ENCODE measurements around the gene ITPKB.

Gene ITPKB

DNA sequence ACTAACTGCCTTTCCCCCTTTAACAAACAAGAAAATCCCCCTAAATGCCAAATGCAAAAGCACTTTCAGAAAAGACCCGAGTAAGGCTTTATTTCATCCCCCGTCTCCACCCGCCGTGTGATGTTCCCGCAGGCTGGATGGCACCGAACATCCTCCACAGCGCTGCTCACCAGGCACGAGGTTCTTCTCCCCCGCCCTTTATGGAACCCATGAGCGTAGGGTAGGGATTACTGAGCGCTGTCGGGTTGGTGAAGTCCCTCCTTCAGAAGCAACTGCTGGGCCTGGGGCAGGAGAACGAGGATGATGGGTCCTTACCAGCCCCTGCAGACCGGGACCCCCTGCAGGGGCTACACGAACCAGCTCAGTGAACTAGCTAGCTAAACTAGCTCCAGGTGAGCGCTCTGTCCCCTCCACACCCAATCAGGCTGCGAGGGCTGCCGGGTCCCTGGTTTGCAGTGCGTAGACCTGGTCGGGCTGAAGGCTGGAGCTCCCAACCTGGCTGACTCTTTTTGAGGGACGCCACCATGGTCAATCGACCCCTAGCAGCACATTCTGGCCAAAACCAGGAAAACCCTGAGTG, 80.4 kb downstream of the ITPKB start:
- H3K4me3 ChIP-seq (ENCODE audit: low read length in 2 of 2): no peak overlapping the region
- peak overlapping the region; percentile 32 for H4K91ac ChIP-seq (ENCODE audit: low read depth, low read length, poor library complexity)
- H3K4me1 ChIP-seq (ENCODE audit: control insufficient read depth in 2 of 2, insufficient read depth in 1 of 2, low read depth in 1 of 2, low read length in 2 of 2): peaks cover 64 to 68% of the 10 kb centered on the region in 2 donors
- peak overlapping the region; percentile 15 for H3K4ac ChIP-seq (ENCODE audit: low read length)
- peak overlapping the region; percentile 4 for H2BK5ac ChIP-seq (ENCODE audit: low read length)
- peak overlapping the region; percentile 90 for H2BK15ac ChIP-seq (ENCODE audit: low read length)
- DNase-seq (ENCODE audit: low spot score): no peak
- no peaks in the 10 kb centered on the region for H3K27me3 ChIP-seq (ENCODE audit: control insufficient read depth in 3 of 3, insufficient read depth in 3 of 3, low read depth in 1 of 3, low read length in 3 of 3)
- no peak overlapping the region for H3K4me2 ChIP-seq (ENCODE audit: insufficient read depth, low read length, poor library complexity, severe bottlenecking)
- no peak overlapping the region for H2AFZ ChIP-seq (ENCODE audit: low read length)
- no peak overlapping the region for H4K8ac ChIP-seq (ENCODE audit: low read depth, low read length)
- H3K9me3 ChIP-seq (replicated peaks in 1 of 2; ENCODE audit: control insufficient read depth in 2 of 2, insufficient read depth in 1 of 2, low read depth in 1 of 2, low read length in 2 of 2): no peaks in the 10 kb centered on the region
- no peak overlapping the region for H3K9ac ChIP-seq (ENCODE audit: low read depth, low read length, poor library complexity)
- H3K36me3 ChIP-seq (replicated peaks in 1 of 2; ENCODE audit: control insufficient read depth in 2 of 2, insufficient read depth in 2 of 2, low read length in 2 of 2): no peaks in the 10 kb centered on the region
- H2AK5ac ChIP-seq (ENCODE audit: low read depth, low read length): peak overlapping the region; percentile 93
- no peaks in the 10 kb centered on the region for H3K79me1 ChIP-seq (ENCODE audit: low read depth, low read length)
- H3K18ac ChIP-seq (ENCODE audit: low read length): peak overlapping the region; percentile 90
- H3K27ac ChIP-seq (replicated peaks; ENCODE audit: low read length): no peak overlapping the region
- no peak overlapping the region for H3K23ac ChIP-seq (ENCODE audit: low read depth, low read length, poor library complexity)
- peak overlapping the region; percentile 59 for H2BK12ac ChIP-seq (ENCODE audit: low read length)
- WGBS, 2 donors (ENCODE audit: extremely low coverage in 2 of 2, insufficient read length in 2 of 2, insufficient replicate concordance in 1 of 2): no CpG with 5 or more reads among the region's 22 CpGs
- H3K14ac ChIP-seq (ENCODE audit: low read length): no peak overlapping the region
- H2BK120ac ChIP-seq (ENCODE audit: low read depth, low read length): peak overlapping the region; percentile 76

DNA sequence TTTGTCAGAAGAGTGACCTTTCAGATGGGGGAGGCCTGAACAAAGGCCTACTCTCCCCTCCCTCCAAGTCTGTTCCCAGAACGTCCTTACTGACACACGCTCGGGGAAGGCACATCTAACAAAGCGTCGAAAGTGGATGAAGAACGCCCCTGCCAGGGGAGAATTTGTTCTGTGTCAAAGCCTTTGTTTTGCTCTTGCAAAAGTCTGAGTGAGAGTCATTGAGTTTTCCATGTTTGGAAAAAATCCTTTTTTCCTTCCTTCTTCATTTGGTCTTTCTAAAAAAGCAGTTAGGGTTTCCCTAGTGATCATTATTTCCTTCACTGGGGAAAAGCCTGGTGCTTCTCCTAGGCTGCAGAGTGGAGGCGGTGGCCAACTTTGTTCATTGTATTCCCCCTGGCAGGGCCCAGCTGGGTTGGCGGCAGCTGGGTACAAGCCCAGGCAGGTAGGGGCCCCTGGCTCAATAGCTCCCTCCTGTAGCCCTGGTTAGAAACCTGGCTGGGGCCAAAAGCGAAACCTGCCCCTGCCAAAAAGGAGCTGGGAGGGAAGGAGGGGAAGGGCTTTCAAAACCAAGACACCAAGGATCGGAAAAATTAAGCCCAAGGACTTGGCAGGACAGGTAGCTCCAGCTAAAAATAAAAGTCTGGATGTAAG, 81.1 kb downstream of the ITPKB start:
- Histone ChIP-seq H2AFZ (ENCODE audit: low read length) (peak overlapping the region; percentile 0), H3K4me3 (ENCODE audit: low read length in 2 of 2) (no peak overlapping the region), H3K9ac (ENCODE audit: low read depth, low read length, poor library complexity) (no peak overlapping the region), H3K27ac (replicated peaks; ENCODE audit: low read length) (peak overlapping the region; percentile 50), H3K18ac (ENCODE audit: low read length) (peak overlapping the region; percentile 71), H3K23ac (ENCODE audit: low read depth, low read length, poor library complexity) (no peak overlapping the region), H3K9me3 (replicated peaks in 1 of 2; ENCODE audit: control insufficient read depth in 2 of 2, insufficient read depth in 1 of 2, low read depth in 1 of 2, low read length in 2 of 2) (no peaks in the 10 kb centered on the region), H2AK5ac (ENCODE audit: low read depth, low read length) (no peak overlapping the region), H3K4me1 (ENCODE audit: control insufficient read depth in 2 of 2, insufficient read depth in 1 of 2, low read depth in 1 of 2, low read length in 2 of 2) (peaks cover 68% of the 10 kb centered on the region in 2 donors), H2BK5ac (ENCODE audit: low read length) (no peak overlapping the region), H3K27me3 (ENCODE audit: control insufficient read depth in 3 of 3, insufficient read depth in 3 of 3, low read depth in 1 of 3, low read length in 3 of 3) (no peaks in the 10 kb centered on the region), H2BK12ac (ENCODE audit: low read length) (no peak overlapping the region), H3K14ac (ENCODE audit: low read length) (no peak overlapping the region), H3K36me3 (replicated peaks in 1 of 2; ENCODE audit: control insufficient read depth in 2 of 2, insufficient read depth in 2 of 2, low read length in 2 of 2) (no peaks in the 10 kb centered on the region), H2BK15ac (ENCODE audit: low read length) (no peak overlapping the region), H4K8ac (ENCODE audit: low read depth, low read length) (no peak overlapping the region), H2BK120ac (ENCODE audit: low read depth, low read length) (no peak overlapping the region), H3K4ac (ENCODE audit: low read length) (no peak overlapping the region), H3K79me1 (ENCODE audit: low read depth, low read length) (no peaks in the 10 kb centered on the region), H4K91ac (ENCODE audit: low read depth, low read length, poor library complexity) (no peak overlapping the region), H3K4me2 (ENCODE audit: insufficient read depth, low read length, poor library complexity, severe bottlenecking) (no peak overlapping the region)
- no CpG with 5 or more reads among the region's 10 CpGs for WGBS, 2 donors (ENCODE audit: extremely low coverage in 2 of 2, insufficient read length in 2 of 2, insufficient replicate concordance in 1 of 2)
- DNase-seq (ENCODE audit: low spot score): no peak

DNA sequence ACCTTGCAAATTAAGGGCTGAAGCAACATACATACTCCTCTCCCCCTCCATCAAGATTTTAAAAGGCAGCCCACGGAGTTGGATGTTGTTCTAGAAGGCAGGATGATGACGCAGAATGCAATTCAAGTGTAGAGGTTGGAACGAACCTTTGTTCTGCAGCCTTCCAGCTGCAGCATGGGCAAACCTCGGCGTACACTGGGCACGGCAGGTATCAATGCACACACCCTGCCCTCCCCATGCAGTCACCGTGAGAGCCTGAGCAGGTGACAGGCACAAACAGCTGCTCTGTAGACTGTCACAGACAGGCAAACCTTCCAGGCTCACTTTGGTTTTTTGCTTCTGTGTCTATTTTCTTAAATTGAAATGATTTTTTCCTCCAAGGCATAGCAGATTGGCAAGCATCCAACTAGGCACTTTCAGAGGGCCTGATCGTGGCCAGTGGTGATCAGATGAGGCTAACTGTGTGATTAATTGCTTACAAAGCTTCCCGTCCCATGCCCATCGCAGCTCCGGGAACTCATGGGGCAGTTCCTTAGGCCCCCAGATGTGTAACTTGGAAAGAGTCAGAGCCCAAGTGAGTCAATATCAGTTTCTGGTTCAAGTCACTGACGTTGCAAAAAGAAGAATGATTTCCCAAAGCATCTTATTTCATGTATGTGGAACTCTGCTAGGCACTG, 82.3 kb downstream of the ITPKB start:
- peak overlapping the region; percentile 22 for H2BK5ac ChIP-seq (ENCODE audit: low read length)
- no peak overlapping the region for H3K9ac ChIP-seq (ENCODE audit: low read depth, low read length, poor library complexity)
- no peaks in the 10 kb centered on the region for H3K79me1 ChIP-seq (ENCODE audit: low read depth, low read length)
- no peaks in the 10 kb centered on the region for H3K27me3 ChIP-seq (ENCODE audit: control insufficient read depth in 3 of 3, insufficient read depth in 3 of 3, low read depth in 1 of 3, low read length in 3 of 3)
- H3K4ac ChIP-seq (ENCODE audit: low read length): no peak overlapping the region
- peak overlapping the region; percentile 27 for H2AK5ac ChIP-seq (ENCODE audit: low read depth, low read length)
- no peaks in the 10 kb centered on the region for H3K36me3 ChIP-seq (replicated peaks in 1 of 2; ENCODE audit: control insufficient read depth in 2 of 2, insufficient read depth in 2 of 2, low read length in 2 of 2)
- no peak overlapping the region for H3K4me2 ChIP-seq (ENCODE audit: insufficient read depth, low read length, poor library complexity, severe bottlenecking)
- no peak overlapping the region for H3K23ac ChIP-seq (ENCODE audit: low read depth, low read length, poor library complexity)
- no peak overlapping the region for H4K91ac ChIP-seq (ENCODE audit: low read depth, low read length, poor library complexity)
- peak overlapping the region; percentile 56 for H3K18ac ChIP-seq (ENCODE audit: low read length)
- H3K4me3 ChIP-seq (ENCODE audit: low read length in 2 of 2): no peak overlapping the region
- no peak overlapping the region for H2BK15ac ChIP-seq (ENCODE audit: low read length)
- H3K4me1 ChIP-seq (ENCODE audit: control insufficient read depth in 2 of 2, insufficient read depth in 1 of 2, low read depth in 1 of 2, low read length in 2 of 2): peaks cover 55 to 63% of the 10 kb centered on the region in 2 donors
- H3K14ac ChIP-seq (ENCODE audit: low read length): no peak overlapping the region
- no peak overlapping the region for H4K8ac ChIP-seq (ENCODE audit: low read depth, low read length)
- no peak overlapping the region for H2BK120ac ChIP-seq (ENCODE audit: low read depth, low read length)
- no peak overlapping the region for H2BK12ac ChIP-seq (ENCODE audit: low read length)
- no peak overlapping the region for H2AFZ ChIP-seq (ENCODE audit: low read length)
- no peaks in the 10 kb centered on the region for H3K9me3 ChIP-seq (replicated peaks in 1 of 2; ENCODE audit: control insufficient read depth in 2 of 2, insufficient read depth in 1 of 2, low read depth in 1 of 2, low read length in 2 of 2)
- DNase-seq (ENCODE audit: low spot score): no peak
- WGBS, 2 donors (ENCODE audit: extremely low coverage in 2 of 2, insufficient read length in 2 of 2, insufficient replicate concordance in 1 of 2): no CpG with 5 or more reads among the region's 12 CpGs
- H3K27ac ChIP-seq (replicated peaks; ENCODE audit: low read length): no peak overlapping the region

DNA sequence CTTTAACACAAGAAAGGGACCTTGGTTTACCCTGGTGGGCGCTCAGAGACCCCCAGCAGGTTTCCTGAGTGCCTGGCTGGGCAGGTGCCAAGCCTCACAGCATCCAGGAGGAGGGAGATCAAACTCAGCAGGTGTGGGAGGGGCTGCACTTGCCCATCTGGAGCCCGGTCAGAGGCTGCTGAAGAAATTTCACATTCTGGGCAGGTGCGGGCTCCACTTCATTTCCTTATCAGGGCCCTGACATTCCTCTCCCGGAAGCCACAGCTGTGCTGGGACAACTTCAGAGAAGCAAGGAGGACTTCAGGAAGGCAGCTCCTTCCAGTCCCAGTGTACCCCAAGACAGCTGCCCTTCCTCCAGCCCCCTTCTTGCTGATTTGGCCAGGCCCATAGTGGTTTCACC, 82.9 kb downstream of the ITPKB start:
- H2AK5ac ChIP-seq (ENCODE audit: low read depth, low read length): peak overlapping the region; percentile 27
- H3K4me2 ChIP-seq (ENCODE audit: insufficient read depth, low read length, poor library complexity, severe bottlenecking): no peak overlapping the region
- no peaks in the 10 kb centered on the region for H3K79me1 ChIP-seq (ENCODE audit: low read depth, low read length)
- H3K4me3 ChIP-seq (ENCODE audit: low read length in 2 of 2): no peak overlapping the region
- H3K14ac ChIP-seq (ENCODE audit: low read length): no peak overlapping the region
- no peak overlapping the region for H2BK120ac ChIP-seq (ENCODE audit: low read depth, low read length)
- no CpG with 5 or more reads among the region's 4 CpGs for WGBS, 2 donors (ENCODE audit: extremely low coverage in 2 of 2, insufficient read length in 2 of 2, insufficient replicate concordance in 1 of 2)
- H2BK12ac ChIP-seq (ENCODE audit: low read length): peak overlapping the region; percentile 14
- no peaks in the 10 kb centered on the region for H3K36me3 ChIP-seq (replicated peaks in 1 of 2; ENCODE audit: control insufficient read depth in 2 of 2, insufficient read depth in 2 of 2, low read length in 2 of 2)
- H3K18ac ChIP-seq (ENCODE audit: low read length): peak overlapping the region; percentile 56
- H4K8ac ChIP-seq (ENCODE audit: low read depth, low read length): no peak overlapping the region
- H3K9me3 ChIP-seq (replicated peaks in 1 of 2; ENCODE audit: control insufficient read depth in 2 of 2, insufficient read depth in 1 of 2, low read depth in 1 of 2, low read length in 2 of 2): no peaks in the 10 kb centered on the region
- H2BK5ac ChIP-seq (ENCODE audit: low read length): peak overlapping the region; percentile 22
- no peak overlapping the region for H3K27ac ChIP-seq (replicated peaks; ENCODE audit: low read length)
- no peak for DNase-seq (ENCODE audit: low spot score)
- H3K27me3 ChIP-seq (ENCODE audit: control insufficient read depth in 3 of 3, insufficient read depth in 3 of 3, low read depth in 1 of 3, low read length in 3 of 3): no peaks in the 10 kb centered on the region
- no peak overlapping the region for H3K9ac ChIP-seq (ENCODE audit: low read depth, low read length, poor library complexity)
- H3K4me1 ChIP-seq (ENCODE audit: control insufficient read depth in 2 of 2, insufficient read depth in 1 of 2, low read depth in 1 of 2, low read length in 2 of 2): peaks cover 51 to 59% of the 10 kb centered on the region in 2 donors
- H2BK15ac ChIP-seq (ENCODE audit: low read length): no peak overlapping the region
- no peak overlapping the region for H3K23ac ChIP-seq (ENCODE audit: low read depth, low read length, poor library complexity)
- H4K91ac ChIP-seq (ENCODE audit: low read depth, low read length, poor library complexity): no peak overlapping the region
- H3K4ac ChIP-seq (ENCODE audit: low read length): peak overlapping the region; percentile 61
- no peak overlapping the region for H2AFZ ChIP-seq (ENCODE audit: low read length)
